GM19193 (cell line): ENCODE measurements around the gene AAK1.

Experiments
- POLR2A ChIP-seq: IDR thresholded peaks from 4 replicates; pipeline ENCODE4 v1.6.1; 2011; ENCODE audit not compliant: insufficient read depth, insufficient read length; ENCODE audit errors: extremely low read depth

AAK1 gene

GRCh38 chr2:69481421-69481820, 162.1 kb downstream of the AAK1 start:
- no peak for TF ChIP-seq POLR2A

- no peak for TF ChIP-seq POLR2A
Observed at GRCh38 chr2:69477627-69478026, 165.9 kb downstream of the AAK1 start.

GRCh38 chr2:69474688-69475087, 168.9 kb downstream of the AAK1 start:
- no peak for TF ChIP-seq POLR2A

GRCh38 chr2:69471793-69472192, 171.7 kb downstream of the AAK1 start:
- TF ChIP-seq POLR2A, result no peak

- no peak for TF ChIP-seq POLR2A
Observed at GRCh38 chr2:69470911-69471310, 172.6 kb downstream of the AAK1 start.

GRCh38 chr2:69469784-69470183, 173.8 kb downstream of the AAK1 start:
- no peak for TF ChIP-seq POLR2A

- TF ChIP-seq POLR2A, result no peak
Observed at GRCh38 chr2:69469375-69469774, 174.2 kb downstream of the AAK1 start.

GRCh38 chr2:69466728-69467127, 176.8 kb downstream of the AAK1 start:
- TF ChIP-seq POLR2A, result no peak

- no peak for TF ChIP-seq POLR2A
Observed at GRCh38 chr2:69465513-69466456, 177.8 kb downstream of the AAK1 start.

- no peak for TF ChIP-seq POLR2A
Observed at GRCh38 chr2:69464575-69464974, 179.0 kb downstream of the AAK1 start.

- TF ChIP-seq POLR2A, result no peak
Observed at GRCh38 chr2:69462780-69463179, 180.8 kb downstream of the AAK1 start.

- TF ChIP-seq POLR2A, result no peak
Observed at GRCh38 chr2:69461404-69461803, 182.1 kb downstream of the AAK1 start.

- TF ChIP-seq POLR2A, result no peak
Observed at GRCh38 chr2:69459936-69460335, 183.6 kb downstream of the AAK1 start.

- TF ChIP-seq POLR2A, result no peak
Observed at GRCh38 chr2:69456950-69457445, 186.5 kb downstream of the AAK1 start.

- no peak for TF ChIP-seq POLR2A
Observed at GRCh38 chr2:69456154-69456553, 187.4 kb downstream of the AAK1 start.

- no peak for TF ChIP-seq POLR2A
Observed at GRCh38 chr2:69454976-69455375, 188.6 kb downstream of the AAK1 start.
